SU-DHL-6 (cell line): ENCODE data around the gene CHCT1.

Experiments used
- H2AFZ ChIP-seq: fragments of 200-600 bp; sonication (generic); 2 replicates; pipeline ENCODE4 v1.6.1; 2014; ENCODE audit warnings: low read depth, mild to moderate bottlenecking, moderate library complexity, mixed read lengths, antibody characterized with exemption, low read length; ENCODE audit not compliant: severe bottlenecking
- H3F3A ChIP-seq: fragments of 200-600 bp; shearing (Covaris generic); 2 replicates; pipeline ENCODE4 v1.6.0; 2016; ENCODE audit warnings: antibody characterized with exemption, mild to moderate bottlenecking; ENCODE audit not compliant: insufficient read depth
- H3K27ac ChIP-seq: fragments of 200-600 bp; sonication (generic); 2 replicates; pipeline ENCODE4 v1.5.1; 2016; ENCODE audit warnings: low read depth, mild to moderate bottlenecking, low read length, moderate library complexity, mixed read lengths
- H3K27me3 ChIP-seq: fragments of 200-600 bp; sonication (generic), shearing (Covaris generic); 2 replicates; pipeline ENCODE4 v1.6.0; 2014; ENCODE audit warnings: mild to moderate bottlenecking, low read length
- H3K36me3 ChIP-seq: fragments of 200-600 bp; sonication (generic); 2 replicates; pipeline ENCODE4 v1.6.1; 2014; ENCODE audit warnings: mild to moderate bottlenecking, low read length, mixed read lengths
- H3K4me2 ChIP-seq: fragments of 300-600, 200-600 bp; shearing (Covaris generic), sonication (generic); 2 replicates; pipeline ENCODE4 v1.6.0; 2014; ENCODE audit warnings: low read length, low read depth, mild to moderate bottlenecking; ENCODE audit not compliant: poor library complexity, severe bottlenecking
- H3K4me3 ChIP-seq: fragments of 200-600 bp; sonication (generic); 2 replicates; pipeline ENCODE4 v1.5.1; 2014; ENCODE audit warnings: antibody characterized with exemption, low read length, mild to moderate bottlenecking, mixed read lengths; ENCODE audit not compliant: insufficient read depth, poor library complexity, severe bottlenecking
- H3K79me2 ChIP-seq: fragments of 200-600 bp; sonication (generic); 2 replicates; pipeline ENCODE4 v1.6.1; 2014; ENCODE audit warnings: mild to moderate bottlenecking, low read length, moderate library complexity; ENCODE audit not compliant: insufficient read depth
- H3K9ac ChIP-seq: fragments of 200-600 bp; sonication (generic); 2 replicates; pipeline ENCODE4 v1.7.0; 2014; ENCODE audit warnings: mild to moderate bottlenecking, low read length
- H3K9me2 ChIP-seq: fragments of 200-600 bp; sonication (generic); replicated peaks from 2 replicates; pipeline ENCODE4 v1.6.1; 2014; ENCODE audit warnings: low read length; ENCODE audit not compliant: insufficient read depth
- H3K9me3 ChIP-seq: fragments of 200-600 bp; sonication (generic); 2 replicates; pipeline ENCODE4 v1.6.1; 2014; ENCODE audit warnings: low read length, mixed read lengths; ENCODE audit not compliant: insufficient read depth
- H4K20me1 ChIP-seq: fragments of 200-600 bp; sonication (generic); 2 replicates; pipeline ENCODE4 v1.6.1; 2014; ENCODE audit warnings: low read depth, mild to moderate bottlenecking, antibody characterized with exemption, low read length, moderate library complexity, mixed read lengths
- EZH2phosphoT487 ChIP-seq: fragments of 200-600 bp; sonication (generic), shearing (Covaris generic); conservative IDR thresholded peaks from 2 replicates; pipeline ENCODE4 v1.6.1; 2018; ENCODE audit warnings: mild to moderate bottlenecking, antibody characterized with exemption, low read length, moderate library complexity, mixed read lengths
- TF ChIP-seq, protein P1 (sequence below): fragments of 200-600 bp; sonication (generic); IDR thresholded peaks from one replicate; pipeline ENCODE4 v1.5.1; 2017; ENCODE audit warnings: antibody characterized with exemption, mild to moderate bottlenecking, low read length, moderate library complexity; ENCODE audit not compliant: insufficient read depth, poor library complexity, severe bottlenecking

The CHCT1 gene

DNA sequence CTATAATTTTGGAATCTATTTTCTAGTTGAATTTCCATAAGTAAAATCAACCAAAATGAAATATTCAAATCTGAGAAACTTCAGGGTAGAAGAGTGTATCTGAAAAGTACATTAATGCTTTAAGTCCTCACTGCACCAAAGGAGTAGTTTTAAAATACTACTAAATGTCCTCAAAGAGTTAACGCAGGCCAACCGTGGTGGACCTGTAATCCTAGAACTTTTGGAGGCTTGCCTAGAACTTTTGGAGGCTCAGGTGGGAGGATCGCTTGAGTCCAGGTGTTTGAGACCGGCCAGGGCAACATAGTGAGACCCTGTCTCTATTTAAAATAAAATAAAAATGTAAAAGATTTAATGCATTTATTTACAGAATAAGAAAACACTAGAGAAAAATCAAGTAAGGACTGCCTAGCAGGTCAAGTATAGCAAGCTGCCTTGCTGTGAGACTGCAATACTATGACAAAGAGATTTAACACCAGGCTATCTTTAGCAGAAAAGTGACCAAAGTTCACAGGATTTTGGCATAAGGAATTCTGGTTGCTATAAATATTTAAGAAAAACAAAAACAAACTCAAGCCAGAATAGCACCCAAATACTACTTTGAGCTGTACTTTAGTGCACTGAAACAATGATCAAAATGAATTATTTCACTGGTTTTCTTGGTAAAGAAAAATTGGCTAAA is 41.0 kb downstream of the CHCT1 start:
- no peak overlapping the region for H3K27ac ChIP-seq
- H2AFZ ChIP-seq, result no peak overlapping the region

DNA sequence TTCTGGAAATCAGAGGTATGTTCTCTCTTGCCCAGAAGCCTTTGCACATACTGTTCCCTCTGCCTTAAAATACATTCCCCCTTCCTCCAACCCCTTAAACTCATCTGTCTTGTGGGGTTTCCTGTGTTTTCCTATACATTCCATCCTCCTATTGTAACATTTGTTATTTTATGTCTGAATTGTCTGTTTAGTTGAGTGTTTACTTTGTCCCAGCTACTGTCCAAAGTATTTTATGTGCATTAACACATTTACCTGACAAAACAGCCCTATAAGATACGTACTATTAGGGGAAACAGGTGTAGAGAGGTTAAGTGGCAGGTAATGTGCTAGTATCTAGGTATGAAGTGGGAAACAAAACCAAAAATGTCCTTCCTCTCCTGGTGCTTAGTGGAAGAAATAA is 42.1 kb downstream of the CHCT1 start:
- Histone ChIP-seq H3K9ac (no peak overlapping the region), H3K79me2 (no peaks in the 10 kb centered on the region), H3K27ac (no peak overlapping the region), H3F3A (no peaks in the 10 kb centered on the region; the same call in none of the 2 replicates), H2AFZ (no peak overlapping the region), H3K4me2 (no peak overlapping the region), H3K27me3 (no peaks in the 10 kb centered on the region), H3K9me2 (no peaks in the 10 kb centered on the region), H3K9me3 (no peaks in the 10 kb centered on the region), H3K4me3 (no peak overlapping the region), H4K20me1 (no peaks in the 10 kb centered on the region), H3K36me3 (peaks cover 14% of the 10 kb centered on the region; the same call in 1 of the 2 replicates)
- TF ChIP-seq EZH2phosphoT487, result no peak
- TF ChIP-seq, protein P1, sequence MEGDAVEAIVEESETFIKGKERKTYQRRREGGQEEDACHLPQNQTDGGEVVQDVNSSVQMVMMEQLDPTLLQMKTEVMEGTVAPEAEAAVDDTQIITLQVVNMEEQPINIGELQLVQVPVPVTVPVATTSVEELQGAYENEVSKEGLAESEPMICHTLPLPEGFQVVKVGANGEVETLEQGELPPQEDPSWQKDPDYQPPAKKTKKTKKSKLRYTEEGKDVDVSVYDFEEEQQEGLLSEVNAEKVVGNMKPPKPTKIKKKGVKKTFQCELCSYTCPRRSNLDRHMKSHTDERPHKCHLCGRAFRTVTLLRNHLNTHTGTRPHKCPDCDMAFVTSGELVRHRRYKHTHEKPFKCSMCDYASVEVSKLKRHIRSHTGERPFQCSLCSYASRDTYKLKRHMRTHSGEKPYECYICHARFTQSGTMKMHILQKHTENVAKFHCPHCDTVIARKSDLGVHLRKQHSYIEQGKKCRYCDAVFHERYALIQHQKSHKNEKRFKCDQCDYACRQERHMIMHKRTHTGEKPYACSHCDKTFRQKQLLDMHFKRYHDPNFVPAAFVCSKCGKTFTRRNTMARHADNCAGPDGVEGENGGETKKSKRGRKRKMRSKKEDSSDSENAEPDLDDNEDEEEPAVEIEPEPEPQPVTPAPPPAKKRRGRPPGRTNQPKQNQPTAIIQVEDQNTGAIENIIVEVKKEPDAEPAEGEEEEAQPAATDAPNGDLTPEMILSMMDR, result no peak

More for the DNA sequence above, 41.0 kb downstream of the CHCT1 start:
- Histone ChIP-seq H3K4me2 (no peak overlapping the region), H3K9me3 (no peaks in the 10 kb centered on the region), H3K36me3 (peaks cover 16% of the 10 kb centered on the region; the same call in 1 of the 2 replicates), H3K79me2 (no peaks in the 10 kb centered on the region), H3K9ac (no peak overlapping the region), H3K27me3 (no peaks in the 10 kb centered on the region), H3K4me3 (no peak overlapping the region), H3K9me2 (no peaks in the 10 kb centered on the region), H4K20me1 (no peaks in the 10 kb centered on the region), H3F3A (no peaks in the 10 kb centered on the region; the same call in none of the 2 replicates)
- TF ChIP-seq, protein P1, result no peak
- TF ChIP-seq EZH2phosphoT487, result no peak

DNA sequence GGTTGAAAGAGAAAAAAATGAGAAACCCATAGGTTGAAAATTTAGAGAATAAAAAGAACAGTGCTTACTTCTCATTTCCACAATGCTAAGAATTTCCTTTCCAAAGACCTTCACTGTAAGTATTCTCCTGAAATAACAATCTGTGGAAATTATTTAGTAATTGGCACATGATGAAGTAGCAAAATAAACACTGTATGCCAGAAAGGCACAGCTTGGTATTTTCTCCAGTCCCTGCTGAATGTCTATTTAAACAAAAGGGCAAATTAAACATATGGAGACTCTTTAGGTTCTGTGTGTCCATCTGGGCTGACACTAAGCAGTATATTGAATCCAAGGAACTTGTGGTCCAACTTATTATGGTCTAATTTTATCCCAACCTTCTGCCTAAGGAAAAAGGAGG is 46.1 kb downstream of the CHCT1 start:
- H3K4me3 ChIP-seq, result no peak overlapping the region
- no peaks in the 10 kb centered on the region for H4K20me1 ChIP-seq
- no peak overlapping the region for H2AFZ ChIP-seq
- no peak for TF ChIP-seq EZH2phosphoT487
- TF ChIP-seq, protein P1, result no peak
- H3K4me2 ChIP-seq, result no peak overlapping the region
- no peaks in the 10 kb centered on the region for H3K9me3 ChIP-seq
- no peaks in the 10 kb centered on the region; the same call in 1 of the 2 replicates for H3F3A ChIP-seq
- H3K27ac ChIP-seq, result no peak overlapping the region
- H3K27me3 ChIP-seq, result no peaks in the 10 kb centered on the region
- H3K9me2 ChIP-seq, result no peaks in the 10 kb centered on the region
- H3K79me2 ChIP-seq, result no peaks in the 10 kb centered on the region
- H3K36me3 ChIP-seq, result peaks cover 16% of the 10 kb centered on the region; the same call in 1 of the 2 replicates
- no peak overlapping the region for H3K9ac ChIP-seq
